H9 (cell line): ENCODE data around the gene SOX1. TPM values are rescaled to one million over a fixed set of nuclear protein-coding genes. Genes with fewer than 3 reads are reported as not detected.

Experiments
- DNase-seq: peaks from one replicate; pipeline ENCODE4 v3.0.0-alpha.2; 2017
- H2AFZ ChIP-seq: one replicate; pipeline ENCODE4 v1.6.1; 2013; ENCODE audit warnings: mild to moderate bottlenecking, low read length, control low read depth, moderate library complexity
- H2AK5ac ChIP-seq: 2 replicates; pipeline ENCODE4 v1.6.1; 2013; ENCODE audit warnings: low read length, control low read depth, mixed read lengths; ENCODE audit not compliant: insufficient read length
- H2BK120ac ChIP-seq: one replicate; pipeline ENCODE4 v1.6.1; 2013; ENCODE audit warnings: low read depth, mild to moderate bottlenecking, low read length, control low read depth, inconsistent platforms; ENCODE audit not compliant: poor library complexity, severe bottlenecking
- H2BK12ac ChIP-seq: 2 replicates; pipeline ENCODE4 v1.6.1; 2013; ENCODE audit warnings: low read length, control low read depth, mixed read lengths, low read depth; ENCODE audit not compliant: insufficient read length
- H2BK15ac ChIP-seq: 2 replicates; pipeline ENCODE4 v1.6.1; 2013; ENCODE audit warnings: low read depth, low read length, control low read depth
- H2BK20ac ChIP-seq: one replicate; pipeline ENCODE4 v1.6.1; 2013; ENCODE audit warnings: low read depth, mild to moderate bottlenecking, low read length, control low read depth, inconsistent platforms; ENCODE audit not compliant: poor library complexity, severe bottlenecking
- H2BK5ac ChIP-seq: 2 replicates; pipeline ENCODE4 v1.6.1; 2013; ENCODE audit warnings: low read length, control low read depth, mixed read lengths; ENCODE audit not compliant: insufficient read length
- H3K14ac ChIP-seq: 2 replicates; pipeline ENCODE4 v1.6.1; 2013; ENCODE audit warnings: low read length, control low read depth; ENCODE audit not compliant: insufficient read depth
- H3K18ac ChIP-seq: 2 replicates; pipeline ENCODE4 v1.6.1; 2013; ENCODE audit warnings: low read depth, mild to moderate bottlenecking, mixed read lengths, low read length, control low read depth; ENCODE audit not compliant: insufficient read length
- H3K23ac ChIP-seq: 2 replicates; pipeline ENCODE4 v1.6.1; 2013; ENCODE audit warnings: low read length, control low read depth, mixed read lengths, low read depth; ENCODE audit not compliant: insufficient read length
- H3K23me2 ChIP-seq: 2 replicates; pipeline ENCODE4 v1.6.1; 2013; ENCODE audit warnings: low read depth, mild to moderate bottlenecking, mixed read lengths, low read length, control low read depth; ENCODE audit not compliant: insufficient read length, poor library complexity, severe bottlenecking
- H3K27ac ChIP-seq: 2 replicates; pipeline ENCODE4 v1.5.1; 2013; ENCODE audit warnings: low read length, control low read depth, mixed read lengths, low read depth; ENCODE audit not compliant: insufficient read length
- H3K27me3 ChIP-seq: 2 replicates; pipeline ENCODE4 v1.6.1; 2013; ENCODE audit warnings: low read length, control low read depth, inconsistent platforms; ENCODE audit not compliant: insufficient read depth
- H3K4ac ChIP-seq: 2 replicates; pipeline ENCODE4 v1.6.1; 2013; ENCODE audit warnings: low read depth, mild to moderate bottlenecking, control low read depth, inconsistent platforms, low read length, moderate library complexity
- H3K4me1 ChIP-seq: 2 replicates; pipeline ENCODE4 v1.6.1; 2013; ENCODE audit warnings: low read length, control low read depth, inconsistent platforms; ENCODE audit not compliant: insufficient read depth
- H3K4me2 ChIP-seq: 2 replicates; pipeline ENCODE4 v1.6.1; 2013; ENCODE audit warnings: low read length, control low read depth, mixed read lengths; ENCODE audit not compliant: insufficient read length, insufficient read depth
- H3K56ac ChIP-seq: 2 replicates; pipeline ENCODE4 v1.6.1; 2013; ENCODE audit warnings: low read depth, mild to moderate bottlenecking, mixed read lengths, low read length, control low read depth; ENCODE audit not compliant: insufficient read length
- H3K79me1 ChIP-seq: 2 replicates; pipeline ENCODE4 v1.6.1; 2013; ENCODE audit warnings: low read depth, mild to moderate bottlenecking, moderate library complexity, low read length, control low read depth, inconsistent platforms; ENCODE audit not compliant: insufficient read depth, poor library complexity, severe bottlenecking
- H3K79me2 ChIP-seq: 2 replicates; pipeline ENCODE4 v1.6.1; 2013; ENCODE audit warnings: low read length, control low read depth, inconsistent platforms; ENCODE audit not compliant: insufficient read depth
- H3K9ac ChIP-seq: 2 replicates; pipeline ENCODE4 v1.6.1; 2013; ENCODE audit warnings: low read length, control low read depth, mixed read lengths; ENCODE audit not compliant: insufficient read length; ENCODE audit errors: extremely low read depth
- H3K9me3 ChIP-seq: one replicate; pipeline ENCODE4 v1.6.1; 2013; ENCODE audit warnings: low read depth, low read length, inconsistent platforms; ENCODE audit not compliant: control insufficient read depth
- H3T11ph ChIP-seq: one replicate; pipeline ENCODE4 v1.6.1; 2013; ENCODE audit warnings: mild to moderate bottlenecking, low read length, control low read depth, inconsistent platforms
- H4K20me1 ChIP-seq: one replicate; pipeline ENCODE4 v1.6.1; 2013; ENCODE audit not compliant: control insufficient read depth, insufficient read length, insufficient read depth
- H4K5ac ChIP-seq: 2 replicates; pipeline ENCODE4 v1.6.1; 2013; ENCODE audit warnings: low read depth, mild to moderate bottlenecking, mixed read lengths, low read length, control low read depth; ENCODE audit not compliant: insufficient read length
- H4K8ac ChIP-seq: replicated peaks from 2 replicates; pipeline ENCODE4 v1.6.1; 2013; ENCODE audit warnings: low read length, control low read depth, mixed read lengths, low read depth; ENCODE audit not compliant: insufficient read length
- H4K91ac ChIP-seq: 2 replicates; pipeline ENCODE4 v1.6.1; 2013; ENCODE audit warnings: low read depth, mild to moderate bottlenecking, moderate library complexity, mixed read lengths, low read length, control low read depth; ENCODE audit not compliant: insufficient read length
- H3K27ac Mint-ChIP-seq, 3 experiments: 2 replicates in 2 of 3; 3 replicates in 1 of 3; pipeline ENCODE4 v1.8.0; 2020 to 2021; ENCODE audit warnings: mixed read lengths in 3 of 3, mild to moderate bottlenecking in 1 of 3, moderate library complexity in 1 of 3
- H3K27me3 Mint-ChIP-seq: 2 replicates; pipeline ENCODE4 v1.8.0; 2021; ENCODE audit warnings: low read depth, mild to moderate bottlenecking, moderate library complexity, mixed read lengths
- H3K36me3 Mint-ChIP-seq, 3 experiments: 2 replicates in 2 of 3; 3 replicates in 1 of 3; pipeline ENCODE4 v1.8.0; 2020 to 2021; ENCODE audit warnings: low read depth in 3 of 3, mixed read lengths in 3 of 3; ENCODE audit not compliant: insufficient read depth in 1 of 3
- H3K4me1 Mint-ChIP-seq, 2 experiments: 2 replicates each; pipeline ENCODE4 v1.8.0; 2020; ENCODE audit warnings: mixed read lengths in 2 of 2
- H3K4me3 Mint-ChIP-seq, 2 experiments: 2 replicates in 1 of 2; 3 replicates in 1 of 2; pipeline ENCODE4 v1.8.0; 2020 to 2021; ENCODE audit warnings: mild to moderate bottlenecking in 2 of 2, mixed read lengths in 2 of 2, moderate library complexity in 1 of 2
- H3K9me3 Mint-ChIP-seq, 2 experiments: 2 replicates in 1 of 2; 3 replicates in 1 of 2; pipeline ENCODE4 v1.8.0; 2020; ENCODE audit warnings: mild to moderate bottlenecking in 2 of 2, mixed read lengths in 2 of 2, moderate library complexity in 1 of 2
- WGBS: extraction: QIAGEN DNeasy Blood & Tissue Kit; methylation state at CpG from one replicate; pipeline ENCODE4 v1.1.7; 2013; ENCODE audit warnings: missing lambda C conversion rate, low lambda C conversion rate, mixed read lengths; ENCODE audit not compliant: insufficient read length; ENCODE audit errors: extremely low coverage; 5-methylcytosine and 5-hydroxymethylcytosine counted together
- total RNA-seq: library from RNA; stranded (reverse); gene quantifications from 2 replicates; pipeline ENCODE4 v1.2.1, GENCODE V29; 2021
- TF ChIP-seq, protein P1 (sequence below): fragments of 200-600 bp; sonication (generic); conservative IDR thresholded peaks from 3 replicates; pipeline ENCODE4 v1.8.0; 2021; ENCODE audit warnings: antibody characterized with exemption, mild to moderate bottlenecking

Gene SOX1
- total RNA-seq, 1 experiment from 2014 or later: 0.17 TPM

GRCh38 chr13:112096959-112097358, 30.0 kb downstream of the SOX1 start:
- no peaks in the 10 kb centered on the region for H3K79me1 ChIP-seq
- H2BK20ac ChIP-seq: no peak overlapping the region
- Mint-ChIP-seq H3K9me3 (no peaks in the 10 kb centered on the region), H3K27me3 (peaks cover 90% of the 10 kb centered on the region), H3K4me1 (peaks cover 27 to 28% of the 10 kb centered on the region in 2 experiments), H3K36me3 (no peaks in the 10 kb centered on the region; a peak in 1 of 7 replicates), H3K27ac (no peak overlapping the region), H3K4me3 (no peak overlapping the region)
- H3K9me3 ChIP-seq: no peaks in the 10 kb centered on the region
- no peak overlapping the region for H4K8ac ChIP-seq
- H2BK12ac ChIP-seq: no peak overlapping the region
- no peak overlapping the region for H3K4ac ChIP-seq
- no peak overlapping the region for H2BK5ac ChIP-seq
- H2BK120ac ChIP-seq: no peak overlapping the region
- no peak overlapping the region for H3K9ac ChIP-seq
- no peak overlapping the region for H4K5ac ChIP-seq
- H4K20me1 ChIP-seq: no peaks in the 10 kb centered on the region
- no peak for DNase-seq
- H3K27me3 ChIP-seq: no peaks in the 10 kb centered on the region; the same call in 1 of the 2 replicates
- H3K23me2 ChIP-seq: no peaks in the 10 kb centered on the region
- no peak overlapping the region for H3T11ph ChIP-seq
- H3K18ac ChIP-seq: no peak overlapping the region
- H4K91ac ChIP-seq: no peak overlapping the region
- H3K56ac ChIP-seq: no peak overlapping the region
- H2BK15ac ChIP-seq: no peak overlapping the region
- no CpG with 5 or more reads among the region's 9 CpGs for whole genome bisulfite sequencing
- no peak overlapping the region for H2AK5ac ChIP-seq
- H3K23ac ChIP-seq: no peak overlapping the region
- no peak overlapping the region for H3K27ac ChIP-seq
- H3K79me2 ChIP-seq: no peaks in the 10 kb centered on the region
- H3K14ac ChIP-seq: no peak overlapping the region
- H3K4me1 ChIP-seq: no peaks in the 10 kb centered on the region
- TF ChIP-seq, protein P1, sequence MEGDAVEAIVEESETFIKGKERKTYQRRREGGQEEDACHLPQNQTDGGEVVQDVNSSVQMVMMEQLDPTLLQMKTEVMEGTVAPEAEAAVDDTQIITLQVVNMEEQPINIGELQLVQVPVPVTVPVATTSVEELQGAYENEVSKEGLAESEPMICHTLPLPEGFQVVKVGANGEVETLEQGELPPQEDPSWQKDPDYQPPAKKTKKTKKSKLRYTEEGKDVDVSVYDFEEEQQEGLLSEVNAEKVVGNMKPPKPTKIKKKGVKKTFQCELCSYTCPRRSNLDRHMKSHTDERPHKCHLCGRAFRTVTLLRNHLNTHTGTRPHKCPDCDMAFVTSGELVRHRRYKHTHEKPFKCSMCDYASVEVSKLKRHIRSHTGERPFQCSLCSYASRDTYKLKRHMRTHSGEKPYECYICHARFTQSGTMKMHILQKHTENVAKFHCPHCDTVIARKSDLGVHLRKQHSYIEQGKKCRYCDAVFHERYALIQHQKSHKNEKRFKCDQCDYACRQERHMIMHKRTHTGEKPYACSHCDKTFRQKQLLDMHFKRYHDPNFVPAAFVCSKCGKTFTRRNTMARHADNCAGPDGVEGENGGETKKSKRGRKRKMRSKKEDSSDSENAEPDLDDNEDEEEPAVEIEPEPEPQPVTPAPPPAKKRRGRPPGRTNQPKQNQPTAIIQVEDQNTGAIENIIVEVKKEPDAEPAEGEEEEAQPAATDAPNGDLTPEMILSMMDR: no peak
- no peak overlapping the region for H3K4me2 ChIP-seq
- no peak overlapping the region for H2AFZ ChIP-seq
